Stimulated activated CD8-positive, alpha-beta memory T cell treated with anti-CD3 and anti-CD28 coated beads, Interleukin-15, amount 100 ng/mL, for 1 hour (primary cell): ENCODE data around the gene KIAA1328.
"Not testable (repeated sequence)": the region's sequence is repeated elsewhere in the genome, so short reads cannot be mapped to it uniquely, and the experiment has no call there.

Source experiments
- DNase-seq: peaks from one replicate; pipeline ENCODE4 v3.0.0-alpha.2; 2020; ENCODE audit warnings: low read depth

The KIAA1328 gene

DNA sequence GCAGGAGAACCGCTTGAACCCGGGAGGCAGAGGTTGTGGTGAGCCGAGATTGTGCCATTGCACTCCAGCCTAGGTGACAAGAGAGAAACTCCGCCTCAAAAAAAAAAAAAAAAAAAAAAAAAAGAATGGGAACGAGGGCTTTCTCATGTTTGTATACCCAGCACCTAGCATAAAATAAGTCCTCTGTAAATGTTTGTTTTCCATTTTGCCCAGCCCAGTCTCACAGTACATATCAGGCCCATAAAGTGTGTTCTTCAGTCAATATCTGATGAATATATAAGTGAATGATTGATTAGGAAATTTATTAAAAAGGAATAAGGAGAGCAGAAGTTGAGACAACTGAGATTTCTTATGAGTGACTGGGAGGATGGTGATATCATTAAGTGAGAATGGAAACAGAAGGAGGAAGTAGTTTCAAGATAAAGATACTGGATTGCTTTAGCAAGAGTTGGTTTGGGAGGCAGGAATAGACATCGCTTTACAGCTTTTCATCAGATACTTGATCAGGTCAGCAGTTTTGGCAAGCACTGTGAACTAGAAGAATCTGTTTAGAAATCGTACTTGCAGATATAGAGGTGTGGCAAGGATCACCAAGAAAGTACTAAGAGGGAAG lies 327.5 kb downstream of the KIAA1328 start:
- DNase-seq, result no peak

DNA sequence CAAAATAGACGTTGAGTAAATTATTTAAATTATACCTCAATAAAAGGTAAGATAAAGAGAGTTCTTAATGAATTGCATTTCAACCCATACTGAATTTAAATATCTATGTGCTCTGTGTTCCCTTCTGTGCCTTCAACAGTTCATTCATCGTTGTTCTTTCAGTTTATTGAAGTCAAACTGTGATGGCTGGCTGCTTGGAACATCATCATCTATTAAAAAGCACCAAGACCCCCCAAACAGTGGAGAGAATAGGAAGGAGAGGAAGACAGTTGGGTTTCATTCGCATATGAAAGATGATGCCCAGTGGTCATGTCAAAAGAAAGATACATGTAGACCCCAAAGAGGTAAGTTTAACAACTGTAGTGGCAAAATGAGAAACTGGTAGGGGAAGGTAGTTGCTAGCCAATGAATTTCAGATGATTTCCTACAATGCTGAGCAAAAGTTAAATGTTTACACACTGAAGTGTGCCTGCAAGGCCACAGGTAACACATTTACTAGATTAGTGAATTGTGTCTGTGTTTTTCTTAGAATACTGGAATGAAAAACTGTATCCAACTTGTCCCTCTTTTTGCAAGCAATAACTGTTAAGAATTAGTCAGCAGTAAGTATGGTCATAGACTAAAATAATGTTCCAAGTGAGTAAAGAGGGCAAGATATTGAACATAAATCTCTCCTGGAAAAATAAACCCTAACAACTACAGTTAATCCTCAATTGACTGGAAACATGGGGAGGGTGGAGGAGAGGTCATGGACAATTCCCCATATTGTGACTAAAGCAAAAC lies 331.3 kb downstream of the KIAA1328 start:
- no peak for DNase-seq

DNA sequence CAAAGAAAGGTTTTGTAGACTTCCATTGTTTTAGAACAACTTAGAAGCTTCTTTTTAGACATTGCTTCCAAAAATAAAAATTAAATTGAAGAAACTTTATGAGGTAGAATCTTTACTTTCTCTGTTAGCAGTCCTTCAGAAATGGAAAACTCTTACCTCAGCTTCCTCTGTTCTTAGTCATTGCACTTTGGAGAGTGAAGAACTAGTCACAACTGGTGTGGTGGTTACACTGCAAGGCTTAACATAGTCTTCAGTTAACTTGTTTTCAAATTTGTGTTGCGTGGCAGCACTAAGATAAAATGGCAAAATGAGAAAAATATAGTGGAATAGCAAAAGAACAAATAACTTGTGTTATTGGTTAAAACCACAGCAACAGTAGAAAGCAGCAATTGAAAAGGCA lies 332.6 kb downstream of the KIAA1328 start:
- DNase-seq, result no peak

DNA sequence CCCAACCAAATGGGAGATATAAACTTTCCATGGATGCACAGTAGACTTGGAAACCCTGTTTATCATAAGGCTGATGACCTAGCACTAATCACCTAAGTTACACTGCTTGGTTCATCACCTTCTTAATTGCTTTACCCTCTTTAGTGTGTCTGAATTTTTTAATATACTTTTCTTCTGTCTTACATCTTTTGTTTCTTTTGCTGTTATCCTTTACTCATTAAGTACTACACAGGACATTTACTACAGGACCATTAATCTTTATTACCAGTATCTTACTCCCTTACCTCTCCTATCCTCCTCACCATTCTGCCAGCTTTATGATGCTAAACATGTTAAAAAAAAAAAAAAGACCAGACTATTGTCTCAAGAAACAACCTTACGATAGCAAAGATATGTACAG lies 333.6 kb downstream of the KIAA1328 start:
- no peak for DNase-seq

DNA sequence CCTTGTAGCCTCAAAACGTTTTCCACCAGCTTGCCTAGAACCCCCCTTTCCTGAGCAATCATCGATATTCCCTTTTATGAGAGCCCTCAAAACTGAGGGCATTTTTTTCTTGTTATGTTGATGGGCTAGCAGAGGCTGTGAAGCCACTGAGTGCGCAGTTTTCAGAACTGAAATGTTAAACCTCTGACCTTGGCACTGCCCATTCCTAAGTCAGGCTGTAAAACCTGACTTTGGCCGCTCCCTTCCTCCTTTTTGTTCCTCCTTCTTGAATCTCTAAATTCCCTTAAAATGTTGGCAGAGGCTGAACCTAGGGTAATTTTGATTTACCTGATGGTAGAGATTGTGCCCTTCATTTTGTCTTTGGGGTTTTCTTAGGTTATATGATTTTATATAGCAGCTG lies 334.2 kb downstream of the KIAA1328 start:
- no peak for DNase-seq

DNA sequence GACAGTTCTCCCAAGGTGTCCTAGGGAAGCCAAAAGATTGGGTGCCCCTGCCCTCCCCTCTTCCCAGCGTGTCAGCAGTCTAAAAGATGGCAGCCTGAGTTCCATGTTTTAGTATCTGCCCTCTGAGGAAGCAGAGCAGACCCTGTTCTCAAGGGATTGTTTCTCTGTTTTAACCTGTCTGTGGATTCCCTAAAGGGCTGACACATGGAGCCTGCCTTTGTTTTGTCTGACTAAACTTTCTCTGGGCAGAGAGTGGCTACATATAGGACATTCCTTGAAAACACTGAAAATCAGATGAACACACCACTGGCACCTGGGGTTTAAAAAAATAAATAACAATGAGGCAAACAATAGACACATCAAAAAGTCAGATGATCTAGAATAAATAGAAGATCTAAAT lies 337.6 kb downstream of the KIAA1328 start:
- no peak for DNase-seq

DNA sequence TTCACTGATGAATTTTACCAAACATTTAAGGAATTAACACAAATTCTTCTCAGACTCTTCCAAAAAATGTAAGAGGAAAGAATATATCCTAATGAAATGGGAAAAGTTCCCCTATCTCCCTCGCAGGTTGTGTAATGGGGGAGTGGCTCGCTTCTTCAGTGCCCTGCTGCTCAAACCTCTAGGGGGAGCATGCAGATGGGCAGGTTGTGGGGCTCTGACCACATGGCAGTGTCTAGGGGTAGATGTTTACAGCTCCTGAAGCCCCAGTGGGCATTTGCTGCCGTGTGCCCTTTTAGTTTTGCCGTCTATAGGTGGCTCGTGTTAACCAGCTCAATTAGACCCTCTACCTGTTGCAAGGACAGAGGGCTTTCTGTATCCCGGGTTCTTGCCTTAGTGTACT lies 338.0 kb downstream of the KIAA1328 start:
- not testable (repeated sequence) for DNase-seq

DNA sequence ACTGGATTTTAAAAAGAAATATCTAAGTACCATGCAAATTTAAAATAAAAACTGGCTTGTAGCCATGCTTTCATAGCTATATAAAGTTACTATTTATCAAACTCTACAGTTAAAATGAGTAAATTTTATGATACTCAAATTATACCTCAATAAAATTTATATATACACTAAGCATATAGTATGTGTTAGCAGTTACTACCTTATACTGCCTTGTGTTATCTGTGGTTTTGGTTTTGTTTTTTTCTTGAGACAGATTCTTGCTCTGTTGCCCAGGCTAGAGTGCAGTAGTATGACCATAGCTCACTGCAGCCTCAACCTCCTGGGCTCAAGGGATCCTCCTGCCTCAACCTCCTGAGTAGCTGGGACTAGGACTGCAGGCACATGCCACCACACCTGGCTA lies 342.1 kb downstream of the KIAA1328 start:
- no peak for DNase-seq

DNA sequence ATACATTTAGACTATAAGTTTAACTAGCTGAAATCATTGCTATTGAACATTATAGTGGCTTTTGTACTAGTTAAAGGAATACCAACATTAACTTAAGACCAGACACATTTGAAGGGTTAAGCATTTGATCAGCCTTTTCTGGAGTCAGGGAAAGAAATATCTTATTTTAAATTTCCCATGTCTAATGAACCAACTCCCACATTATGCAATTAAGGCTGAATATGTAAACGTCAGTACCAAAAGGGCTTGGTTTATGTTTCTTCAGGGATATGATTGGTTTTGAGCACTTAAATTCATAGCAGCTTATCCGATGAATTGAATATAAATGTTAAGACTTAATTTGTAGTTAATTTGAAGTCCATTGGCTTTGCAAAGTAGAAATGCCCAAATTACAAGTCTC lies 344.5 kb downstream of the KIAA1328 start:
- DNase-seq, result no peak

DNA sequence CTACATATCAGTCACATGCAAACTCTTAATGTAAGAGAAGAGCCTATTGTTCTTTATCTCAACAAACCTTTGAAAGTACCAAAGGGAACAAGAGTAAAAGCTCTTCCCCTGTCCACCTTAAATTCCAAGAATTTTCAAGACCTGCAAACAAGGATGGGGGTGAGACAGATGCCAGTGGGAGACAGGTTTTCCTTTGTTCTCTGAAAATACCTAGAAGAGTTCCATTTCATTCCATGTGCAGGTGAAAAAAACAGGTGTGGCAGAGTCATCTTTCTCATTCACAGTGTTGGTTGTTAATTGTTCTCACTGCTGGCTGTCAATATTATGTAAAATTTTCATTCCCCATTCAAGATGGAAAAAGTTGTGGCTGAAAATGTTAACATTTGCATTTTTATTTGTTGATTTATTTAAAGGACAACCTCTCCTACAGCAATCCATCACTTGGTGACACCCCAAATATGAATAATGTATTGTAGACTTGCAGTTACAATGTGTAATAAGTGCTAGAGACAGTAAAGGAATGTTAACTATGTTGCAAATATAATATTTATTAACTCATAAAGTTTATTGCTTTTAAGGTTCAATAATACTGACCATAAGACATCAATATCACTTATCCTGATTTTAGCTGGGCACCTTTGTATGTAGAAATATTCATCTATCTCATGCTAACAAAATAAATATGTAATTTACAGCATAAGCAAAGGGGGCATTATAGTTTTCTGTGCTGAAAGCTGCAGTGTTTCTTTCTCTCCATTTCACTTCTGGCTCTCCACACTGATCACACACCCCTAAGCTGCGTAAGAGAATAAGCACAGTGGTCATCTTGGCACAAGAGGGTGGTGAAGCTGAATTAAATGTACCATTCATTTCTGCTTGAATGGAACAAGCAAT lies 347.0 kb downstream of the KIAA1328 start:
- no peak for DNase-seq

DNA sequence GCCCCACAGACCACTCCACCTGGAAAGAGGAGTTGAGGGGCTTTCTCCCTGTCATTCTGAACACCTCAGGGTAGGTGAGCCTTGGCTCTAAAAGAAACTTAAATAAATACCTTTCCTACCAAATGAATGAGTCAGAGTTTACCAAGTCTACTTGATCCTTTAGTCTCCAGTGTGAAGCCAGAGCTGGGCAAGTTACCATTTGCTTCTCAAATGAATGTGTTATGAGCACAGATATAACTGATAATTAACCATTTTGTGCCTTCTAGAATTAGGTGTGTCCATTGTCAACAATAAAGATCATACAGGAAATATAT lies 347.7 kb downstream of the KIAA1328 start:
- DNase-seq, result no peak

DNA sequence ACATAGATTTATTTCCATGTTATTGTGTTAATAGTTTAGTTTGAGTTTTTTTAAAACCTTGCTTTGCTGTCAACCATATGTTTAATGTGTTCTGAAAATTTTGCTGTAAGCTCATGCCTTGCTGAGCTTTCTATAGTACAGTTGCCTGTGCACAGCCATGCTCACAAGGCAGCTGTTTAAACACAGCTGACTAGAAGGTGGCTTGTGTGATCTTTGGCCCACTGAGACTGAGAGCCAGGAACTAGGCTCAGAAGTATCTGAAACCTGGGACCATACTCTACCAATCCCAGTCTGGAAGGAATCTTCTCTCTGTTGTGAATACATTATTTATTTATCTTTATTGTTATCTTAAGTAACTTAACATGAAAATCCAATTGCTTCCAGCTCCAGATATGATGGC lies 350.5 kb downstream of the KIAA1328 start:
- no peak for DNase-seq

DNA sequence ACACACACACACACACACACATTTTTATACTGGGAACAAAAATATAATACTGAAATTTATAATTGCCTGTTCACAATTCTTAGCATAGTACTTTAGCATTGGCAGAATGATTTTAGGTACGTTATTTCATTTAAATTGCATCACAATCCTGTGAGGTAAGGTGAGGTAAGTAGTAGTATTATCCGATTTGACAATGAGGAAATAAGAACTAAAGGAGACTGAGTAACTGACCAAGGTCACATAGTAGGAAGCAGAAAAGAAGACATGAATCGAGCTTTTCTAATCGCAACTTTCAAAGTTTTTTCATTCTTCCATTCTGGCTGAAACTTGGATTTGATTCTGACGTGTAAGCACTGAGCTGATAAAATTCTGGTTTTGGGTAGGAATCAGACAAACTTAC lies 351.2 kb downstream of the KIAA1328 start:
- no peak for DNase-seq

DNA sequence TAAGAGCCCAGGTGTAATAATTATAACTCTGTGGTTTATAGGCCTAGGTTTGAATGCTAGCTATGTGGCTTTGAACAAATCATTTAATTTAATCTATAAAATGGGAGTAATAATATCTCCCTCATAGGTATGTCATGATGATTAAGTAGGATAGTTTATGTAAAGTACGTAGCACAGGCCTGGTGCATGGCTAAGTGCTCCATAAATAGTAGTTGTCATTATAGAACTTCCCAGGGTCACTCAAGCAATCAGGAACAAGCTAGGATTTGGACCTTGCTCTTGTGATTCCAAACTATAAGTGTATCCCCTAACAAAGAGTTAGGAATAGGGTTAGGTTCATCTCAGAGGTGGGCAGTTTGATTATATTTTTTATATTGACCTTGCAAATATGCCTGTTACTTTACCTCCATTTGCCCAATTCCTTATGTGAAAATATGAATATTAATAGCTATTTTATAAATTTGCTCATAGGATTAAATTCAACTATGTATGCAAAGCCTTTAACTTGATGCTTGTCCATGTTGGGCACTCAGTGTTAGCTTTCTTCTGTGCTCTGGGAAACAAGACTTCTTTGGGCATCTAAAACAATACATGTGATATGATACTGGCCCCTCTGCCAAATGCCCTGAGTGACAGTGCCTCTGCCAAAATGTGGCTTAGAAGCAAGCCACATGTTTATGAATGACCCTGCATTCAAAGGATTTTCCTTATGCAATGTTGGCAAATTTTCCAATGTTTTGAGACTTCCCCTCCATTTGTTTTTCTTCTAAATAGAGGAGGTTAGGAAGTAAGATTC lies 353.6 kb downstream of the KIAA1328 start:
- no peak for DNase-seq

DNA sequence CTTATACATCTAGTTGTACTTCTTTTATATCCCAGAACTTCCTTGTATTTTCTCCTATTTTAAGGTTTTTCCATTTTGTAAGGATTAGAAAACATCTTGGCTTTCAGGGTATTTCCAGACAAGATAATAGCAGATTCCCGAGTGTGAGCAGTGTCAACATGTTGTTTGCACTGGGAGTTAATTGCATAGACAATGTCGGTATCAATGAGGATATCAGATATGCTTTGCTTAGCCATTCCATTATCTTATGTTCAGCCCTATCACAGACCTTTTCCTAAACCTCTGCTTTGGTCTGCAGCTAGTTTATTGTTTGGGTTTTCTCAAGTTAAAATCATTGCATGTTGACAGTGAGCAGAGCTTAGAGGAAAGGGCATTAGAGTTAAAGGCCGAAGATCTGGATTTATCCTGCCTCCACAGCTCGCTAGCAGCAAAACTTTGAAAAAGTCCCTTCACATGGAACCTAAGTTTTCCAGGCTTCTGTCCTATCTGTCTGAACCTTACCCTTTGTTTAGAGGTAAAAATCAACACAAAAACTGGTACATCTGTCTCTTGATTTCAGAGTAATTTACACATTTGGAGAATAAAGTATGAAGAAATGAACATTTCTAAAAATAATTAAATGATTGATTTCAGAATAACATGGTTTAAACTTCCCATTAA lies 355.4 kb downstream of the KIAA1328 start:
- no peak for DNase-seq

DNA sequence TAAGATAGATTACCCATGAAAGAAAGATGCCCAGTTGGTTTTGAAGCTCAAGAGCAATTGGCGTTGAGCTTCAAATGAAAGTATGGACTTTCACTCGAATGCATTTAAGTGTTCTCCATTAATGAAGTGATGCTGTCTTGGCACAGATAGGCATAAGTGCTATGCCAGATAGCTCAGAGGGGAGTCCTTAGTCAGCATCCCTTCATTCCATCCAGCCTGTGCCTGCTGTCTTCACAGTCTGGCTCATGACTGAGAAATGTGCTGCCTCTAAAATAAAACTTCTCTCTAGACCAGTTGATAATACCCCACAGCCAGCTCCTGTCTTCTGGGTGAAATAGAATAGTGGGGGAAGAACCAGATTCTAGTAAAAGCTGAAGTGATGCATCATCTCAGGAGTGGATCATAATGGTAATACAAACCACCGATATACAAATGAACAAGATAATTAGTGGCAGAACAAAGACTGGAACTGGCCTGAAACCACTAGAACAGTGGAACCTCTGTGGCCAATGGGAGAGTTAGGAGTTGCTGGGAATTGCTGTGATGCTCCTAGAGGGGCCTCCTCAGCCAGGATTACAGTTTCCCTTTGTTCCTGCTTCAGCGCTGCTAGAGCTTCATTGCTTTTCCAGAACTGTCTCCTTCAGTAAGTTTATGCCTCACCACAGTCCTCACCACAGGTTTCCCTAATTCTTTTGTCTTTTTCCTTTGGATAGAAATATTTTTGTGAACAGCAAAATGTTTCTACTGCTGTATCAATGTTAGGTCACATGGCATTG lies 359.3 kb downstream of the KIAA1328 start:
- no peak for DNase-seq

DNA sequence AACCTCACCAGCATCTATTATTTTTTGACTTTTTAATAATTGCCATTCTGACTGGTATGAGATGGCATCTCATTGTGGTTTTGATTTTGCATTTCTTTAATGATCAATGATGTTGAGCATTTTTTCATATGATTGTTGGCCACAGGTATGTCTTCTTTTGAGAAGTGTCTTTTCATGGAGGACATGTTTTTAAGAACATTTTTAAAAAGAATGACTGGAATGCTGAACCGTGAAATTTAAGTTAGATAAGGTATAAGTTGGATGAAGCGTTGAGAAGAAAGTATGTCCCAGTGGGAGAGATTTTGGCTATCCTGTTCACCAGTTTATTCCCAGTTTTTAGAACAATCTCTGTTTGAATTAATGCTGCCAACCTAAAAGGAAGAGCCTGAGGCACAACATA lies 370.8 kb downstream of the KIAA1328 start:
- no peak for DNase-seq

DNA sequence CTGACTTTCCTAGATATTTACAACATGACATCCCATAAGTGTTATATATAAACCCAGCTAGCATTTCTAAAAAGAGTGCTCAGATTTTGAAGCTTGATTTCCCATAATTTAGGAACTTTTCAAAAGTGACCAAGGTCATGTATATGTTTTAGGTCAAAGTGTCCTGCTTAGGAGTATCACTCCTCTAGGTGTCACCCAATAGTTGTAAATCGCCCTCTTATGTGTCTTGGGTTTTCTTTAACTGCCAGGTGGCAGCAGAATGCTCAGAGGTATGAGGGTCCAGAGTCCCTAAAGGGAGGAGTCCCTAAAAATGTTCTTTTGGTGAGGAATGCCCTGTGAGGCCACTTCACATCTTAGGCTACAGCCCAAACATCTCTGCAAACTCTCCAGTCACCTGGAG lies 378.4 kb downstream of the KIAA1328 start:
- DNase-seq, result no peak

DNA sequence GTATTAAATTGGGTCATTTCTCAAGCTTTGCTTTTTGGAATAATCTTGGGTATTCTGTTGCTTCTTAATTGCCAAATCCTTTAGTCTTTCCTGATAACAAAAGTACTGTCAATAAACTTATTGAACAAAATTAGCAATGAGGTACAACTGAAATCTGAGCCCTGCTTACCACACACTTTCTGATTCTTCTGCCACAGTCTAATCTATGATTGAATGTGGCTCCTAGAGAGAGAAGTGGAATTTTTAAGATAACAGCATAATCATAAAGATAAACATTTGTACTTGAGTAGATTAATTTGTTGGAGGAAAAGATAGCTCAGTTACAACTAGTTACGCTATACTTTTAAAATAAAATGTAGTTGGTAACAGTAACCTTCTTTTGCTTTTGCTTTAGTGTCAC lies 381.9 kb downstream of the KIAA1328 start:
- DNase-seq, result no peak

DNA sequence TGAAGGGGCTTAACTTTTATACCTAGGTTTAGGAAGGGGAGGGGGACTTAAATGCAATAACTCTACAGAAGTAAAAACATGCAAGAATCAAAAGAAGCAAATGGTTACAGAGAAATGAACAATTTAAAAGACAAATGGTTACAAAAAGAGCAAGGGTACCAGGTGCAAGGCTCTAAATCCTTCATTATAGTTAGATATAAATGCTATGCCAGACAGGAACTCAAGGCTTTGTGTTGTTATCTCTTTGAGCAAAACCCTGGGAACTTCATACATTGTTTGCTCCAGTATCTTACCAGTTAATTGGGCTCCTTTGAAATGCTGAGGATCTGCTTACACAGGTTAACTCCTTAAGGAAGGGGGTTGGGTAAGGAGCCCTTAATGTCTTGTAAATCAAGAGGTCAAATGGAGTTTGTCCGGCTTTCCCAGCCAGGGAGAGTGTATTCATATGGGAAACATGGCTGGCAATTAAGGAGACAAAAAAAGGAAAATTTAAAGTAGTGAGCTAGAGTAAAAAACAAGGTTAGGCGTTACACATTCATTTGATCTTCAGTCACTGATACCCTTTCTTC lies 389.2 kb downstream of the KIAA1328 start:
- no peak for DNase-seq

DNA sequence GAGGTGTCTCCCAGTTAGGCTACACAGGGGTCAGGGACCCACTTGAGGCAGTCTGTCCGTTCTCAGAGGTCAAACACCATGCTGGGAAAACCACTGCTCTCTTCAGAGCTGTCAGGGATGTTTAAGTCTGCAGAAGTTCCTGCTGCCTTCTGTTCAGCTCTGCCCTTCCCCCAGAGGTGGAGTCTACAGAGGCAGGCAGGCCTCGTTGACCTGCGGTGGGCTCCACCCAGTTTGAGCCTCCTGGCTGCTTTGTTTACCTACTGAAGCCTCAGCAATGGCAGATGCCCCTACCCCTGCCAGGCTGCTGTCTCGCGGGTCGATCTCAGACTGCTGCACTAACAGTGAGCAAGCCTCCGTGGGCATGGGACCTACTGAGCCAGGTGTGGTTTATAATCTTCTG lies 390.3 kb downstream of the KIAA1328 start:
- DNase-seq, result no peak
